ENCODE measurements around the gene LAYN.

- TF ChIP-seq GATA2 (CRISPR knock-in tag; IDR thresholded peaks at IDR 0.05) (no peak), MAX (IDR thresholded peaks at IDR 0.05; ENCODE audit: low read depth) (no peak)
These were observed 8.2 kb upstream of the LAYN start for GRCh38 chr11:111532365-111532709.
